Measurements from ENCODE around the gene CLEC4G. TPM values are rescaled to one million over a fixed set of nuclear protein-coding genes. Genes with fewer than 3 reads are reported as not detected.

The CLEC4G gene
- total RNA-seq, result 0.13 TPM
- polyA plus RNA-seq (ENCODE audit: insufficient read depth in 1 of 8, insufficient read length in 8 of 8, low replicate concordance in 1 of 8), result under 1 TPM in 4 of 8 donors, not detected in 4; 0.08 to 0.16 (median 0.12) TPM
- long read RNA-seq, donor 1, result 0 reads
- long read RNA-seq, donor 2, result 0 reads
- long read RNA-seq, donor 3, result 0 reads
- long read RNA-seq, donor 4, result 0 reads
- long read RNA-seq, donor 5, result 0 reads
- long read RNA-seq, donor 6, result 0 reads
- long read RNA-seq, donor 7, result 0 reads
- long read RNA-seq, donor 8, result 0 reads
- long read RNA-seq, donor 9, result 0 reads
- long read RNA-seq, donor 10, result 0 reads
- long read RNA-seq, donor 11, result 0 reads

GRCh38 chr19:7732045-7732444 lies at the start of gene CLEC4G:
Gene CLEC4G (minus strand): TSS chr19:7732110. CDS start chr19:7732102, 8 bp downstream.
- no peak within 1 kb of the TSS for H3K27ac ChIP-seq (ENCODE audit: low read length)
- no peak for DNase-seq
- no peak within 1 kb of the TSS for H3K4me3 ChIP-seq (ENCODE audit: low read length)
- H3K4me1 ChIP-seq (ENCODE audit: control insufficient read depth, insufficient read depth, low read length), result no peaks in the 10 kb centered on the region
- WGBS (ENCODE audit: insufficient coverage), result 63% methylated on average over 9 of the region's 9 CpGs
- no peaks in the 10 kb centered on the region for H3K36me3 ChIP-seq (ENCODE audit: control insufficient read depth, insufficient read depth, low read length)
- H3K9me3 ChIP-seq (replicated peaks; ENCODE audit: control insufficient read depth, low read depth, low read length), result no peaks in the 10 kb centered on the region
- H3K27me3 ChIP-seq (ENCODE audit: control insufficient read depth, insufficient read depth, low read length), result peaks cover 55% of the 10 kb centered on the region

GRCh38 chr19:7781157-7781556 lies 49.2 kb upstream of the CLEC4G start:
- WGBS (ENCODE audit: insufficient coverage), result 31% methylated on average over 11 of the region's 12 CpGs
- Histone ChIP-seq H3K36me3 (ENCODE audit: control insufficient read depth, insufficient read depth, low read length) (no peaks in the 10 kb centered on the region), H3K27me3 (ENCODE audit: control insufficient read depth, insufficient read depth, low read length) (peaks cover 9% of the 10 kb centered on the region), H3K9me3 (replicated peaks; ENCODE audit: control insufficient read depth, low read depth, low read length) (no peaks in the 10 kb centered on the region), H3K27ac (ENCODE audit: low read length) (no peak overlapping the region), H3K4me3 (ENCODE audit: low read length) (no peak overlapping the region), H3K4me1 (ENCODE audit: control insufficient read depth, insufficient read depth, low read length) (no peaks in the 10 kb centered on the region)
- no peak for DNase-seq

- no peaks in the 10 kb centered on the region for H3K9me3 ChIP-seq (replicated peaks; ENCODE audit: control insufficient read depth, low read depth, low read length)
- no peaks in the 10 kb centered on the region for H3K36me3 ChIP-seq (ENCODE audit: control insufficient read depth, insufficient read depth, low read length)
- no peak for DNase-seq
- H3K27me3 ChIP-seq (ENCODE audit: control insufficient read depth, insufficient read depth, low read length), result peaks cover 12% of the 10 kb centered on the region
- 81% methylated on average over 25 of the region's 26 CpGs for WGBS (ENCODE audit: insufficient coverage)
- H3K4me3 ChIP-seq (ENCODE audit: low read length), result no peak overlapping the region
- no peak overlapping the region for H3K27ac ChIP-seq (ENCODE audit: low read length)
- no peaks in the 10 kb centered on the region for H3K4me1 ChIP-seq (ENCODE audit: control insufficient read depth, insufficient read depth, low read length)
These were observed 47.9 kb upstream of the CLEC4G start for GRCh38 chr19:7779631-7780486.

GRCh38 chr19:7778081-7778480 lies 46.2 kb upstream of the CLEC4G start:
- H3K27me3 ChIP-seq (ENCODE audit: control insufficient read depth, insufficient read depth, low read length), result peaks cover 7% of the 10 kb centered on the region
- H3K4me3 ChIP-seq (ENCODE audit: low read length), result no peak overlapping the region
- peak; percentile 62 for DNase-seq
- no peaks in the 10 kb centered on the region for H3K4me1 ChIP-seq (ENCODE audit: control insufficient read depth, insufficient read depth, low read length)
- 70% methylated on average over 3 of the region's 5 CpGs for WGBS (ENCODE audit: insufficient coverage)
- H3K9me3 ChIP-seq (replicated peaks; ENCODE audit: control insufficient read depth, low read depth, low read length), result no peaks in the 10 kb centered on the region
- no peak overlapping the region for H3K27ac ChIP-seq (ENCODE audit: low read length)
- H3K36me3 ChIP-seq (ENCODE audit: control insufficient read depth, insufficient read depth, low read length), result no peaks in the 10 kb centered on the region

- no peak for DNase-seq
- H3K36me3 ChIP-seq (ENCODE audit: control insufficient read depth, insufficient read depth, low read length), result no peaks in the 10 kb centered on the region
- H3K9me3 ChIP-seq (replicated peaks; ENCODE audit: control insufficient read depth, low read depth, low read length), result no peaks in the 10 kb centered on the region
- peaks cover 3% of the 10 kb centered on the region for H3K27me3 ChIP-seq (ENCODE audit: control insufficient read depth, insufficient read depth, low read length)
- 87% methylated on average over 8 of the region's 9 CpGs for WGBS (ENCODE audit: insufficient coverage)
- no peaks in the 10 kb centered on the region for H3K4me1 ChIP-seq (ENCODE audit: control insufficient read depth, insufficient read depth, low read length)
- H3K4me3 ChIP-seq (ENCODE audit: low read length), result no peak overlapping the region
- no peak overlapping the region for H3K27ac ChIP-seq (ENCODE audit: low read length)
These were observed 43.9 kb upstream of the CLEC4G start for GRCh38 chr19:7775761-7776160.

- H3K4me1 ChIP-seq (ENCODE audit: control insufficient read depth, insufficient read depth, low read length), result no peaks in the 10 kb centered on the region
- H3K4me3 ChIP-seq (ENCODE audit: low read length), result no peak overlapping the region
- no peak for DNase-seq
- H3K36me3 ChIP-seq (ENCODE audit: control insufficient read depth, insufficient read depth, low read length), result no peaks in the 10 kb centered on the region
- peaks cover 3% of the 10 kb centered on the region for H3K27me3 ChIP-seq (ENCODE audit: control insufficient read depth, insufficient read depth, low read length)
- H3K9me3 ChIP-seq (replicated peaks; ENCODE audit: control insufficient read depth, low read depth, low read length), result no peaks in the 10 kb centered on the region
- H3K27ac ChIP-seq (ENCODE audit: low read length), result no peak overlapping the region
- WGBS (ENCODE audit: insufficient coverage), result 85% methylated on average over 9 of the region's 9 CpGs
These were observed 41.9 kb upstream of the CLEC4G start for GRCh38 chr19:7773841-7774240.

- WGBS (ENCODE audit: insufficient coverage), result 41% methylated on average over 7 of the region's 8 CpGs
- no peak overlapping the region for H3K4me3 ChIP-seq (ENCODE audit: low read length)
- H3K27me3 ChIP-seq (ENCODE audit: control insufficient read depth, insufficient read depth, low read length), result peaks cover 3% of the 10 kb centered on the region
- no peak for DNase-seq
- H3K4me1 ChIP-seq (ENCODE audit: control insufficient read depth, insufficient read depth, low read length), result no peaks in the 10 kb centered on the region
- no peak overlapping the region for H3K27ac ChIP-seq (ENCODE audit: low read length)
- no peaks in the 10 kb centered on the region for H3K36me3 ChIP-seq (ENCODE audit: control insufficient read depth, insufficient read depth, low read length)
- no peaks in the 10 kb centered on the region for H3K9me3 ChIP-seq (replicated peaks; ENCODE audit: control insufficient read depth, low read depth, low read length)
These were observed 40.9 kb upstream of the CLEC4G start for GRCh38 chr19:7772752-7773291.

GRCh38 chr19:7771072-7771471 lies 39.2 kb upstream of the CLEC4G start:
- Histone ChIP-seq H3K36me3 (ENCODE audit: control insufficient read depth, insufficient read depth, low read length) (no peaks in the 10 kb centered on the region), H3K27me3 (ENCODE audit: control insufficient read depth, insufficient read depth, low read length) (peaks cover 6% of the 10 kb centered on the region), H3K4me1 (ENCODE audit: control insufficient read depth, insufficient read depth, low read length) (no peaks in the 10 kb centered on the region), H3K27ac (ENCODE audit: low read length) (no peak overlapping the region), H3K9me3 (replicated peaks; ENCODE audit: control insufficient read depth, low read depth, low read length) (no peaks in the 10 kb centered on the region), H3K4me3 (ENCODE audit: low read length) (no peak overlapping the region)
- 48% methylated on average over 4 of the region's 8 CpGs for WGBS (ENCODE audit: insufficient coverage)
- DNase-seq, result no peak

- H3K27me3 ChIP-seq (ENCODE audit: control insufficient read depth, insufficient read depth, low read length), result peaks cover 4% of the 10 kb centered on the region
- no peaks in the 10 kb centered on the region for H3K36me3 ChIP-seq (ENCODE audit: control insufficient read depth, insufficient read depth, low read length)
- no CpG with 5 or more reads among the region's 2 CpGs for WGBS (ENCODE audit: insufficient coverage)
- no peak overlapping the region for H3K27ac ChIP-seq (ENCODE audit: low read length)
- no peak for DNase-seq
- no peaks in the 10 kb centered on the region for H3K4me1 ChIP-seq (ENCODE audit: control insufficient read depth, insufficient read depth, low read length)
- H3K9me3 ChIP-seq (replicated peaks; ENCODE audit: control insufficient read depth, low read depth, low read length), result no peaks in the 10 kb centered on the region
- no peak overlapping the region for H3K4me3 ChIP-seq (ENCODE audit: low read length)
These were observed 37.3 kb upstream of the CLEC4G start for GRCh38 chr19:7769171-7769570.

- Histone ChIP-seq H3K9me3 (replicated peaks; ENCODE audit: control insufficient read depth, low read depth, low read length) (no peaks in the 10 kb centered on the region), H3K27ac (ENCODE audit: low read length) (no peak overlapping the region), H3K4me3 (ENCODE audit: low read length) (no peak overlapping the region), H3K27me3 (ENCODE audit: control insufficient read depth, insufficient read depth, low read length) (peaks cover 4% of the 10 kb centered on the region), H3K36me3 (ENCODE audit: control insufficient read depth, insufficient read depth, low read length) (no peaks in the 10 kb centered on the region), H3K4me1 (ENCODE audit: control insufficient read depth, insufficient read depth, low read length) (no peaks in the 10 kb centered on the region)
- 70% methylated on average over 4 of the region's 4 CpGs for WGBS (ENCODE audit: insufficient coverage)
- no peak for DNase-seq
These were observed 35.6 kb upstream of the CLEC4G start for GRCh38 chr19:7767487-7767886.
